D721Med (cell line): ENCODE data around the gene DHRS12.

Source experiments
- DNase-seq: peaks from one replicate; pipeline ENCODE4 v3.0.0; 2011; ENCODE audit warnings: low spot score; ENCODE audit not compliant: insufficient read length
- FAIRE-seq: peaks from 2 replicates; lab custom pipeline; 2011; peaks lifted over from hg19 to GRCh38; lab: Jason Lieb, UNC
- CTCF ChIP-seq: IDR thresholded peaks from 2 replicates; pipeline ENCODE4 v1.5.1; 2012; ENCODE audit warnings: mild to moderate bottlenecking, control low read depth; ENCODE audit not compliant: insufficient read depth; ENCODE audit errors: missing control alignments

The DHRS12 gene

DNA sequence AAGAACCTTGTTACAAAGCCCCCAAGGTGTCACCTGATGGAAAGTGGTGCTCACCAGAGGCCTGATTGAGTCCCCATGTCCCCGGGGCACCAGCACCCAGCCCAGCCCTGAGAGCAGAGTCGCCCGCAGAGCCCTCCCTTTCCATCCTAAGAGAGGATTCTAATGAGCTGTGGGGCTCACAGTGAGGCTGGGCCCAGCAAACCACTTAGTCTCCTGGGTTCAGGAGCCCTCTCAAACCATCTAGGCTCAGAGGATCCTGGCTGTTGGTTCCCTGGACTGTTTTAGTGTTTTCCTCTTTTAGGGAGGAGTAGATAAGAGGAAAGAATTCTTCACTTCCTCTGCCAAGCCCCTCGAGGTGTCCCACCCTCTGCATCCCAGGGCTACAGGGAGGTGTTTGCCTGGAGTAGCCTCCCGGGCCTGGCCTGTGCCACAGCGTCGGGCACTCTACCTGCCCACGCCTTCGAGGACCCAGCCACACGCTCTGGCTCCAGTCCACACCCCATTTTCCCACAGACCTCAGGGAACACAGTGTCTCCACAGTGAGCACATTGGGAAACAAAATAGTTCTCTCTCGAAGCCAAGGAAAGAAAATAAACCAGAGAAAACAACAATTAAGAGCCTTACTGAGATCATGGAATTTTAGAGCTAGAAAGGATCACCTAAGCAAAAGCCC, 34.4 kb downstream of the DHRS12 start:
- DNase-seq = no peak
- FAIRE-seq = no peak
- no peak for TF ChIP-seq CTCF

DNA sequence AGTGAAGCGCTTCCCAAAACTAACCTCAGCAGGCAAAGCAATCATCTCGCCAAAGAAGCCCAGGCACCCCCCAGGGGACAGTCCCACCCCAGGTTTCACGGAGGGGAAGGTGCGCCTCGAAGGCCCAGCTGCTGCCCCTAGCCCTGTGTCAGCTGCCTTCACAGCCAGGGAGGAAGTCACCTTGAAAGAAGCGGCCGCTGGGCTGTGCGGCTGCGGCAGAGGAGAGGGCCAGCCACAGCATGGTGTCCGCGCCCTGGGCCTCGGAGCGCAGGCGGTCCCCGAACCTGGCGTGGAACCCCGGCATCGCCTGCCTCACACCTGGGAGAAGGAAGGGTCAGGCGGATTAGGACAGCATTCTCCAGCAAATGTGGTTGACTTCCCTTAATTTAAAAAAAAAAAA, 35.0 kb downstream of the DHRS12 start:
- no peak for FAIRE-seq
- DNase-seq = no peak
- no peak for TF ChIP-seq CTCF

DNA sequence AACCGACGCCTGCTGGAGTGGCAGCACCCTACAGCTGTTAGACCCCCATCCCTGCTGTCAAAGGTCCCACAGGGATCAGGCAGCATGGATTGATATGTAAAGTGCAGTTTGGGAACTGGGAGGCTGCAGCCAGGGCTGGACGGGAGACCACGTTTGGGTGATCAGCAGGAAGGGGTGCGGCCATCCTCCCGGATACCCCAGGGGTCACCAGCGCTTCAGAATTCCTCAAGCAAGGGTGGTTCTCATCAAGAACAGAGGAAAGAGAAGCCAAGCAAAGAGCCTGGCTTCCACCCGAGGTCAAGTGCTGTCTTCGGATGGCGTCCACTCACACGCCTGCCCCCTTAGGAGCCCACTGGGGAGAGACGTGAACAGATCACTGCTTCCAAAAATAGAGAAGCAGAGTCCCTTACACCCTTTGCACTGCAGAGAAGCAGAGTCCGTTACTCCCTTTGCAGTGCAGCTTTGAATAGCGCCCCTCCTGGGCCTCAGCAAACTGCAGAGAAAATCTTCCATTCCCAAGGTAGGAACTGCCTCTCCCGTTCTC, 35.5 kb downstream of the DHRS12 start:
- no peak for TF ChIP-seq CTCF
- DNase-seq (no peak), FAIRE-seq (no peak)

GRCh38 chr13:51767100-51767499, 36.9 kb downstream of the DHRS12 start:
- no peak for TF ChIP-seq CTCF
- DNase-seq (no peak), FAIRE-seq (no peak)

- TF ChIP-seq CTCF = no peak
- no peak for DNase-seq
- FAIRE-seq = no peak
These were observed 38.8 kb downstream of the DHRS12 start for GRCh38 chr13:51765142-51765515.

- no peak for DNase-seq
- no peak for FAIRE-seq
- no peak for TF ChIP-seq CTCF
These were observed 39.5 kb downstream of the DHRS12 start for GRCh38 chr13:51764184-51765141.
